WERI-Rb-1 (cell line): ENCODE results near the gene DMD.

Experiments used
- DNase-seq: peaks from one replicate; pipeline ENCODE4 v3.0.0-alpha.2; 2020
- H3K27ac ChIP-seq: fragments of 250-450 bp; sonication (Bioruptor Pico); 2 replicates; pipeline ENCODE4 v1.5.1; 2020; ENCODE audit warnings: mild to moderate bottlenecking, moderate library complexity
- H3K27me3 ChIP-seq: fragments of 250-450 bp; sonication (Bioruptor Pico); 2 replicates; pipeline ENCODE4 v1.5.1; 2021; ENCODE audit warnings: mild to moderate bottlenecking, low read depth, moderate library complexity; ENCODE audit not compliant: insufficient read depth, severe bottlenecking
- H3K36me3 ChIP-seq: fragments of 250-450 bp; sonication (Bioruptor Pico); 2 replicates; pipeline ENCODE4 v1.5.1; 2020; ENCODE audit warnings: mild to moderate bottlenecking, moderate library complexity
- H3K4me3 ChIP-seq: 2 replicates; pipeline ENCODE4 v1.5.1; 2011; ENCODE audit warnings: low read depth, mild to moderate bottlenecking, control low read depth, low read length
- H3K9me3 ChIP-seq: fragments of 250-450 bp; sonication (Bioruptor Pico); 2 replicates; pipeline ENCODE4 v1.5.1; 2021; ENCODE audit warnings: mild to moderate bottlenecking, moderate library complexity; ENCODE audit not compliant: severe bottlenecking
- CTCF ChIP-seq: IDR thresholded peaks from 2 replicates; pipeline ENCODE4 v1.5.1; 2011; ENCODE audit warnings: low read depth, mild to moderate bottlenecking, control low read depth, inconsistent platforms, low read length

The DMD gene

GRCh38 chrX:32293962-32294700, 917.2 kb downstream of the DMD start:
- Histone ChIP-seq H3K27me3 (no peaks in the 10 kb centered on the region), H3K9me3 (no peaks in the 10 kb centered on the region), H3K36me3 (no peaks in the 10 kb centered on the region), H3K27ac (no peak overlapping the region), H3K4me3 (no peak overlapping the region)
- TF ChIP-seq CTCF: no peak
- no peak for DNase-seq

DNA sequence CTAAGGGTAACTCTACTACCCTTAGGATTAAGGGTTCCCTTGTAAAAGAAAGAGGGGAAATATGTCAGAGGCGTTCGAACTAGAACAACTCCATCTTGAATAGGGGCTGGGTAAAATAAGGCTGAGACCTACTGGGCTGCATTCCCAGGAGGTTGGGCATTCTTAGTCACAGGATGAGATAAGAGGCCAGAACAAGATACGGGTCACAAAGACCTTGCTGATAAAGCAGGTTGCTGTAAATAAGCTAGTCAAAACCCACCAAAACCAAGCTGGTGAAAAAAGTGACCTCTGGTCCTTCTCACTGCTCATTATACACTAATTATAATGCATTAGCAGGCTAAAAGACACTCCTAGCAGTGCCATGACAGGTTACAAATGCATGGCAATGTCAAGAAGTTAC, 922.0 kb downstream of the DMD start:
- H3K27me3 ChIP-seq: no peaks in the 10 kb centered on the region
- no peak for TF ChIP-seq CTCF
- H3K36me3 ChIP-seq: no peaks in the 10 kb centered on the region
- no peaks in the 10 kb centered on the region for H3K9me3 ChIP-seq
- no peak for DNase-seq
- H3K27ac ChIP-seq: no peak overlapping the region
- H3K4me3 ChIP-seq: no peak overlapping the region

DNA sequence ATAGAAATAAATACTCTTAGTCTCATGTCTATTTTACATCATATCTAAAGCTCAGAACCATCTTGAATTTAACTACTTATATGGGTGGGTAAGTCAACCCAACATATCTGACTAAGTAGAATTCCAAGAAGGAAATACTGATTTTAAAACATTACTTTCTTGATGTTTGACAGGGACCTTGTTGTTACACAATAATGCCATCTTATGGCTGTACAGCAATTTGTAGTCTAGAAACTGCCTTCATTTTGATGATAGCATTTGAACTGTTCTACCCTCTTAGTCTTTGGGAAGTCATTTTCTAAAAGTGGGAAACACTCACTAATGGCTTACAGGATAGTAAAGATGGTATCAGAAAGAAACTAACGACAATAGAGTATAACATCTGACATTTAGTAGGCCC, 929.5 kb downstream of the DMD start:
- no peaks in the 10 kb centered on the region for H3K27me3 ChIP-seq
- TF ChIP-seq CTCF: no peak

GRCh38 chrX:32280921-32281320, 930.4 kb downstream of the DMD start:
- H3K9me3 ChIP-seq: no peaks in the 10 kb centered on the region
- TF ChIP-seq CTCF: no peak

More for the DNA sequence above, 929.5 kb downstream of the DMD start:
- Histone ChIP-seq H3K27ac (no peak overlapping the region), H3K9me3 (no peaks in the 10 kb centered on the region), H3K36me3 (no peaks in the 10 kb centered on the region), H3K4me3 (no peak overlapping the region)
- DNase-seq: no peak

GRCh38 chrX:32280489-32280888, 930.9 kb downstream of the DMD start:
- Histone ChIP-seq H3K4me3 (no peak overlapping the region), H3K9me3 (no peaks in the 10 kb centered on the region), H3K36me3 (no peaks in the 10 kb centered on the region), H3K27ac (no peak overlapping the region), H3K27me3 (no peaks in the 10 kb centered on the region)
- no peak for TF ChIP-seq CTCF
- DNase-seq: no peak

More at GRCh38 chrX:32280921-32281320, 930.4 kb downstream of the DMD start:
- Histone ChIP-seq H3K27me3 (no peaks in the 10 kb centered on the region), H3K27ac (no peak overlapping the region), H3K4me3 (no peak overlapping the region), H3K36me3 (no peaks in the 10 kb centered on the region)
- no peak for DNase-seq

- Histone ChIP-seq H3K27ac (no peak overlapping the region), H3K27me3 (no peaks in the 10 kb centered on the region), H3K36me3 (no peaks in the 10 kb centered on the region), H3K9me3 (no peaks in the 10 kb centered on the region), H3K4me3 (no peak overlapping the region)
- no peak for TF ChIP-seq CTCF
- no peak for DNase-seq
Measured at GRCh38 chrX:32276153-32276552, 935.2 kb downstream of the DMD start.
